ENCODE results near the gene ABHD16B.
"Not testable (repeated sequence)": the region's sequence is repeated elsewhere in the genome, so short reads cannot be mapped to it uniquely, and the experiment has no call there.

ABHD16B gene

GRCh38 chr20:63847237-63848002 is 13.9 kb upstream of the ABHD16B start:
- no peak for DNase-seq (ENCODE audit: extremely low spot score)
- ChIA-PET CTCF (no interaction called here), POLR2A (interaction anchor here (1.1 to 1.4 kb wide), 2 partner anchors 16 to 17 kb away, joined by 3 to 6 read pairs; partner anchors contain the start of gene TPD52L2)
- TF ChIP-seq TARDBP (IDR thresholded peaks at IDR 0.05) (no peak), ARNT (IDR thresholded peaks at IDR 0.05) (no peak), CTBP1 (IDR thresholded peaks at IDR 0.05; ENCODE audit: borderline replicate concordance) (no peak)

GRCh38 chr20:63848003-63848911 is 13.0 kb upstream of the ABHD16B start:
- DNase-seq (ENCODE audit: extremely low spot score), result no peak
- TF ChIP-seq FOXA1 (IDR thresholded peaks at IDR 0.05) (no peak), LEF1 (IDR thresholded peaks at IDR 0.05; ENCODE audit: borderline replicate concordance) (no peak), L3MBTL2 (conservative IDR thresholded peaks at IDR 0.05) (no peak), SUZ12 (IDR thresholded peaks at IDR 0.05) (no peak), FOXM1 (IDR thresholded peaks at IDR 0.05; ENCODE audit: borderline replicate concordance) (no peak), ARNT (IDR thresholded peaks at IDR 0.05) (no peak), ELF4 (IDR thresholded peaks at IDR 0.05) (no peak), PKNOX1 (IDR thresholded peaks at IDR 0.05) (no peak), CTBP1 (IDR thresholded peaks at IDR 0.05; ENCODE audit: borderline replicate concordance) (no peak), BHLHE40 (IDR thresholded peaks at IDR 0.05; ENCODE audit: borderline replicate concordance) (no peak), SP1 (IDR thresholded peaks at IDR 0.05) (no peak), ZNF384 (IDR thresholded peaks at IDR 0.05) (no peak), NFRKB (IDR thresholded peaks at IDR 0.05) (no peak), HDGF (IDR thresholded peaks at IDR 0.05; ENCODE audit: borderline replicate concordance) (no peak), FOXK2 (IDR thresholded peaks at IDR 0.05) (no peak), TARDBP (IDR thresholded peaks at IDR 0.05) (no peak)
- POLR2A ChIA-PET, result interaction anchor here (1.1 to 1.4 kb wide), 2 partner anchors 15 to 17 kb away, joined by 3 to 6 read pairs; partner anchors contain the start of gene TPD52L2
- CTCF ChIA-PET, result no interaction called here

DNA sequence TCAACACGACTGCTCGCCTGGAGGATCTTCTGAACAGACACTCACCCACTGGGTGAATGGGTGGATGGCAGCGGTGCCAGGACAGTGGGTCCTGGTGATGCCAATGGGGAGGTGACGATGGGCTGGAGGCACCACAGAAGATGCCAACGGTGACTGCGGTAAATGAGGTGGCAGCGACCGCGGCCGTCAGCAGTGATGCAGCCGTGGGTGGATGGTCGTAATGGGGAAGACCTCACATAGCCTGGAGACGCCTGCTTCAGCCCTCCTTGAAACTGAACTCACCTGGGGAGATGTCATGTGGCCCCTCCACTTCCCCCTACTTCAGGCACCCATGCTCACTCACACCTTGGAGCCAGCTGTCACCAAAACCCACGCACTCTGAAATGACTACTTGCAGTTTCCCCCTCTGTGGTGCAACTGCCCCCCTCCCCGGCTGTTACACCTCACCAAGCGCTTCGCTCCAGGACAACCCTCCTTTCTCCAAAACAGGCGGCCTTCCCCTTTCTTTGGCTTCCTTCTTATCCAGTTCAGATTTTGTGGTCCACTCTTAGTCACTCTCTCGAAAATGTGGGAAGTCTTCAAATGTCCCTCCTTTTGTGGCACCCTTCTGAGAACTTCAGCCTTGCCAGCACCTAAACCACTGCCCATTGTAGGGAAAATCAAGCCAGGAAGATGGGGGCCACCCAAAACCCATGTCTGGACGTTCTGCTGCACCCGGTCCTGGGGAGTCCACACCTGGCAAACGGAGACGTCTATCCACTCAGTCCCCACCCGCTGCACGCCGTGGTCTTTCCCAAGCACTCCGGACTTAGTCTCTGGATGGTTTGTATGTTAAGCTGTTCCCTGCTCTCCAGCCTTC is 10.4 kb upstream of the ABHD16B start:
- POLR2A ChIA-PET, result interaction anchor here (1.2 kb wide), 1 partner anchor 14 kb away, joined by 3 read pairs; the partner anchor contains the start of gene TPD52L2
- DNase-seq (ENCODE audit: extremely low spot score), result no peak
- TF ChIP-seq PKNOX1 (IDR thresholded peaks at IDR 0.05) (no peak), L3MBTL2 (conservative IDR thresholded peaks at IDR 0.05) (no peak), FOXM1 (IDR thresholded peaks at IDR 0.05; ENCODE audit: borderline replicate concordance) (no peak), ELF4 (IDR thresholded peaks at IDR 0.05) (no peak), FOXK2 (IDR thresholded peaks at IDR 0.05) (no peak), TARDBP (IDR thresholded peaks at IDR 0.05) (no peak), LEF1 (IDR thresholded peaks at IDR 0.05; ENCODE audit: borderline replicate concordance) (no peak), CTBP1 (IDR thresholded peaks at IDR 0.05; ENCODE audit: borderline replicate concordance) (no peak), BHLHE40 (IDR thresholded peaks at IDR 0.05; ENCODE audit: borderline replicate concordance) (no peak), ARNT (IDR thresholded peaks at IDR 0.05) (no peak), ZNF384 (IDR thresholded peaks at IDR 0.05) (no peak)
- CTCF ChIA-PET, result no interaction called here

GRCh38 chr20:63851548-63851943 is 9.8 kb upstream of the ABHD16B start:
- POLR2A ChIA-PET, result interaction anchor here (1.2 kb wide), 1 partner anchor 14 kb away, joined by 3 read pairs; the partner anchor contains the start of gene TPD52L2

DNA sequence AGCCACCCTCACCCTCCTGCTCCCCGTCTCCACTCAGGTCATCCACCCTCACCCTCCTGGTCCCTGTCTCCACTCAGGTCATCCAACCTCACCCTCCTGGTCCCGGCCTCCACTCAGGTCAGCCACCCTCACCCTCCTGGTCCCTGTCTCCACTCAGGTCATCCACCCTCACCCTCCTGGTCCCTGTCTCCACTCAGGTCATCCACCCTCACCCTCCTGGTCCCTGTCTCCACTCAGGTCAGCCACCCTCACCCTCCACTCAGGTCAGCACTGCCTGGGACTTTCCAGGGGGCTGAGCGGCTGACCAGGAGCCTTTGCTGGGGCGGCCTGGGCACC is 7.6 kb upstream of the ABHD16B start:
- POLR2A ChIA-PET; DNase-seq (ENCODE audit: extremely low spot score): not testable (repeated sequence)
- CTCF ChIA-PET, result interaction anchor here (0.6 to 0.7 kb wide), 2 partner anchors 13 to 89 kb away, joined by 5 to 8 read pairs; no protein-coding TSS in a partner anchor

More at GRCh38 chr20:63851548-63851943, 9.8 kb upstream of the ABHD16B start:
- CTCF ChIA-PET; DNase-seq (ENCODE audit: extremely low spot score): not testable (repeated sequence)

DNA sequence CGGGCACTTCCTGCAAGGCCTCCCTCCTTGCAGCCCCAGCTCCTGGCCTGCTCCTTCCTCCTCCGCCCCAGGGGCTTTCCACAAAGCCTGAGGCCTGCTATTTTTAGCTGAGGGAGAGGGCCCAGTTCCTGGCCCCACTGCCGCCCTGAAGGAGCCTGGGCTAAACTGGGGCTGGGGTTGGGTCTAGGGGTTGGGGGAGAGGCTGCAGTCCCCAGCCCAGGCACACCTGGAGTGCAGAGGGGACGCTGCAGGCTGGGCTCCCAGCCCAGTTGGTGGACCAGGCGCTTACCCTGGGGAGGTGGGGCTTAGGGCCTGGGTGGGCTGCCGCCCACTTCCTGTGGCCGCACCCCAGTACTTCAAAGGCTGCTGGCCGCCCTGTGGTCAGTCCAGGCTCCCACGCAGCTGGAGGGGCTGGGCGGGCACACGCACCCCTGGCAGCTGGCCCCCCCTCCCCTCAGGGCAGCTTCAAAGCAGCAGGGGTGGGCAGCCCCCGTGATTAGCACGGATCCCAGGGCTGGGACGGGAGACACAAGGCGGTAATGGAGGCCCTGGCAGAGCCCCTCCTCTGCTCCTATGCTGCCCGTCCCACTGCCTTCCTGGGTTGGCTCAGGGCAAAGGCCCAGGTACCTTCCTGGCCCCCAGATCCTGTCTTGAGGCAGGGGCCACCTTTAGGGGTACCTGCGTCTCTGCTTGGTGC is 7.1 kb upstream of the ABHD16B start:
- no peak for DNase-seq (ENCODE audit: extremely low spot score)

More for the DNA sequence above, 7.1 kb upstream of the ABHD16B start:
- CTCF ChIA-PET, result no interaction called here
- POLR2A ChIA-PET, result no interaction called here
- TF ChIP-seq FOXM1 (IDR thresholded peaks at IDR 0.05; ENCODE audit: borderline replicate concordance), result no peak
- no peak for TF ChIP-seq ELF4 (IDR thresholded peaks at IDR 0.05)
- no peak for TF ChIP-seq FOXK2 (IDR thresholded peaks at IDR 0.05)
- TF ChIP-seq NFRKB (IDR thresholded peaks at IDR 0.05), result no peak
- no peak for TF ChIP-seq LEF1 (IDR thresholded peaks at IDR 0.05; ENCODE audit: borderline replicate concordance)
- TF ChIP-seq ARNT (IDR thresholded peaks at IDR 0.05), result no peak
- TF ChIP-seq SP1 (IDR thresholded peaks at IDR 0.05), result no peak
- TF ChIP-seq L3MBTL2 (conservative IDR thresholded peaks at IDR 0.05), result no peak
- no peak for TF ChIP-seq BHLHE40 (IDR thresholded peaks at IDR 0.05; ENCODE audit: borderline replicate concordance)
- no peak for TF ChIP-seq ZNF384 (IDR thresholded peaks at IDR 0.05)
- no peak for TF ChIP-seq FOXA1 (IDR thresholded peaks at IDR 0.05)
- TF ChIP-seq HDGF (IDR thresholded peaks at IDR 0.05; ENCODE audit: borderline replicate concordance), result no peak
- no peak for TF ChIP-seq TARDBP (IDR thresholded peaks at IDR 0.05)
- no peak for TF ChIP-seq CTBP1 (IDR thresholded peaks at IDR 0.05; ENCODE audit: borderline replicate concordance)
- no peak for TF ChIP-seq PKNOX1 (IDR thresholded peaks at IDR 0.05)
- TF ChIP-seq SUZ12 (IDR thresholded peaks at IDR 0.05), result no peak
